Measurements from ENCODE around the gene DAP.

GRCh38 chr5:10702911-10703491 is 58.0 kb downstream of the DAP start:
- TF ChIP-seq CTCF (optimal IDR thresholded peaks at IDR 0.05 in 1 of 3, IDR thresholded peaks at IDR 0.05 in 1 of 3, conservative IDR thresholded peaks at IDR 0.05 in 1 of 3; ENCODE audit: extremely low read depth in 1 of 3, insufficient read depth in 2 of 3, low read length in 3 of 3): no peak
- TF ChIP-seq EZH2 (IDR thresholded peaks at IDR 0.05; ENCODE audit: low read length): no peak

Data from keratinocyte (primary cell).